Measurements from ENCODE around the gene MLLT3.

Gene MLLT3

DNA sequence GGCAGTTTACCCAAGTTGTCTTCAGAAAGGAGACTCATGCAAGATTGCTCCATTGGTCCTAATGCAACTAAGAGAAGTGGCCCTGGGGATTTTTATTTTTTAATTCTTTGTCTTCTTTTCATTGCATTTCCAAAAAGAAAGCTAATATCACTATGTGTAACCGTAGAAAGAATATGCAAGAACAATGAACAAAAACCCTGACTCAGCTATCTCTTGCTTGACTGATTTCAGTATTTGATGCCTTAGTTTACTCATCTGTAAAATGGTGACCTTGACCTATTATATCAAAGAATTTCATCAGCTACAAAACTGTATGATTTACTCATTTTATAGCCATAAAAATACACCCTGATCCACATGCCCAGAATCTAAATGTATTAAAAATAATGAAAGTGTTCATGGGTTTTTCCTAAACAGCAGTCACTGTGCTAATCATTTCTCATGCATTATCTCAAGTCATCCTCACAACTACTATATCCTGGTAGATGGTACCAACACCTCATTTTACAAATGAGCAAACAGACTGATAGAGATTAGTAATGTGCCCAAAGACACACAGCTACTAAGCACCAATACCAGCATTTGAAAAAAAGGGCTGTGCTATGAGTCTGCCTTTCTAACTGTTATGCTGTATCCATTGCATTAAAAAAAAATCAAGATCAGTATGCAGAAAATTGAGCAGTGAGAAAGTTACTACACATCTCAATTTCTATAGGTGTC is 185.7 kb downstream of the MLLT3 start:
- DNase-seq (ENCODE audit: insufficient read length, low spot score) (no peak), FAIRE-seq (no peak)

DNA sequence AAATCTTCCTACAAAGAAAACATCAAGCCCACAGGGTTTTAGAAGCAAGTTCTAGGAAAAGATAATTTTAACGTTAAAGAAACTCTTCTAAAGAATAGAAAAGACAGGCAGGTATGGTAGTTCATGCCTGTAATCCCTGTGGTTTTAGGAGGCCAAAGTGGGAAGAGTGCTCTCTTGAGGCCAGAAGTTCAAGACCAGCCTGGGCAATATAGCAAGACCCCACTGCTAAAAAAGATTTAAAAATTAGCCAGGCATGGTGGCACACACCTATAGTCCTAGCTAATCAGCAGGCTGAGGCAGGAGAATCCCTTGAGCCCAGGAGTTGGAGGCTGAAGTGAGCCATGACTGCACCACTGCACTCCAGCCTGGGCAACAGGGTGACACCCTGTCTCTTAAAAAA is 193.3 kb downstream of the MLLT3 start:
- no peak for FAIRE-seq
- no peak for DNase-seq (ENCODE audit: insufficient read length, low spot score)

DNA sequence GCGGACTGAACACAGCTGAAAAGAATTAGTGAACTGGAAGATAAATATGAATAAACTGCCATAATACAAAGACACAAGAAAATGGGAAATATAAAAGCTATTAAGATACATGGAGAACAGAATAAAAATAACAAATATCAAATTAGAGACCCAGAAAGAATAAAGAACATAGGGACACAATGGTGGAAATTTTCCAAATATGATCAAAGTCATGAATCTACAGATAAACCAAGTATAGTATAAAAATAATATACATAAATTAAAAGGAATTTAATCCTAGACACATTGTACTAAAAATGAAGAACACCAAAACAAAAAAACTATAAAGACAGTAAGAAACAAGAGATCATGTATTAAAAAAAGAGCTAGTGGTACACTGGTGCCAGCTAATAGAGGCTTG is 194.9 kb downstream of the MLLT3 start:
- DNase-seq (ENCODE audit: insufficient read length, low spot score): no peak
- FAIRE-seq: no peak

DNA sequence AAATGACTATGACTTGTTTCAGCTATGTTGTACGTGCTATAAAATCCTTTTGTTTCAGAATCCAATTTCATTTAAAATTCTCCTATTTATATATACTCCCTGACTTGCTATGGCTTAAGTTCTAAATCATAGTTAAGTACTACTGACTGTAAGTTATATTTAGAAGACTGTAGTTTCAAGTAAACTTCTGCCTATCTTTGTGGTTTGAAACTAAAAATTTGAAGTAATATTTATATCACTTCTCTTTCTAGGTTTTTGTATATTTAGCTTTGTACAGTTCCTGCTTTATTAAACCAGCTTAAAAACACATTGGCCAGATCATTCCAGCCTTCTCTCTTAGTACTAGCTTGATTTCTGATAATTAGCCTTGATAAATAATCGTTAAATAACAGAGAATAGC is 196.3 kb downstream of the MLLT3 start:
- FAIRE-seq (no peak), DNase-seq (ENCODE audit: insufficient read length, low spot score) (no peak)

GRCh38 chr9:20419533-20419932 is 202.8 kb downstream of the MLLT3 start:
- FAIRE-seq (no peak), DNase-seq (ENCODE audit: insufficient read length, low spot score) (no peak)

- no peak for DNase-seq (ENCODE audit: insufficient read length, low spot score)
- FAIRE-seq: no peak
These were observed 203.8 kb downstream of the MLLT3 start for GRCh38 chr9:20418485-20418884.

- DNase-seq (ENCODE audit: insufficient read length, low spot score) (no peak), FAIRE-seq (no peak)
These were observed 204.8 kb downstream of the MLLT3 start for GRCh38 chr9:20417373-20418080.

DNA sequence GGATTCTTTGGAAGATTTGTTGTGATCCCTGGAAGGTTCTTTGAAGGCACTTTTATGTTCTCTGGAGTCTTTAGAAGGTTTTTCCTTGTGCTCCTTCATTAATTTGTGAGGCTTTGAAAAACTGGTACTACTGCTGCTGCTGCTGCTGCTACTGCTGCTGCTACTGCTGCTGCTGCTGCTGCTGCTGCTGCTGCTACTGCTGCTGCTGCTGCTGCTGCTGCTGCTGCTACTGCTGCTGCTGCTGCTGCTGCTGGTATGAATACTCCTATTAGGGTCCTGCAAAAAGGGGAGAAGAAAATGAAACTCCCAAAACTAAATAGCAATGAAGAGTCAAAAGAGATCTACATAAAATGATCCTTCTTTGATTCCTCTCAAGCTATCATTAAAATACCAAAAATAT is 208.1 kb downstream of the MLLT3 start:
- DNase-seq (ENCODE audit: insufficient read length, low spot score) (no peak), FAIRE-seq (no peak)

GRCh38 chr9:20409321-20410092 is 212.8 kb downstream of the MLLT3 start:
- DNase-seq (ENCODE audit: insufficient read length, low spot score): no peak
- FAIRE-seq: no peak

- FAIRE-seq (no peak), DNase-seq (ENCODE audit: insufficient read length, low spot score) (no peak)
These were observed 213.8 kb downstream of the MLLT3 start for GRCh38 chr9:20408513-20408912.

GRCh38 chr9:20407013-20407412 is 215.3 kb downstream of the MLLT3 start:
- no peak for FAIRE-seq
- no peak for DNase-seq (ENCODE audit: insufficient read length, low spot score)

DNA sequence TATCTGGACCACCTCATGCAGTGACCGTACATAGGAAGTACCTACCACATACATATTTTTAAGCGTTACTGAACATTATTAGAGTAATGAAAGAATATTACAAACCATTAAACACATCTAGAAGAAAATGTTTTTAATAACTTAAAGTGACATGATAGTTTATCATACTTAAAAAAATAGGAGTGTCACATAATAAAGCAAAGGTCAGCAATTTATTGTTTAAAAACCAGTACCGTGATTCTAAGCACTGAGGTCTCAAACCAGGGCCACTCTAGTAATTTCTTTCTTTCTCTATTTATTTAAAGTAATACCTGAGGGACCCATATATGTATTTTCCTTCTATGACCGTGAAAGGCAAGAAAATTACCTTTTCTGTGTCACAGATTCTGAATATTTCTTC is 216.0 kb downstream of the MLLT3 start:
- no peak for DNase-seq (ENCODE audit: insufficient read length, low spot score)
- FAIRE-seq: no peak

DNA sequence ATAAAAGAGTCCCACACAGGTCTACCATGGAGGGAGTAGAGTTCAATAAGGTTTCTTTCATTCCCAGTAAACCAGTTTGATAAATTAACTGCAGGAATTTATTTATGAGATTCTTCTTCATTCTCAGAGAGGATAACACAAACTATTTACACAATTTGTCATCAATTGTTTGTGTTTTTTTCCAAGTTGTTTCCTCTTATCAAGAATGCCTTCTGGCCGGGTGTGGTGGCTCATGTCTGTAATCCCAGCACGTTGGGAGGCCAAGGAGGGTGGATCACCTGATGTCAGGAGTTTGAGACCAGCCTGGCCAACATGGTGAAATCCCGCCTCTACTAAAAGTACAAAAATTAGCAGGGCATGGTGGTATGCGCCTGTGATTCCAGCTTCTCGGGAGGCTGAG is 216.7 kb downstream of the MLLT3 start:
- DNase-seq (ENCODE audit: insufficient read length, low spot score) (no peak), FAIRE-seq (no peak)

GRCh38 chr9:20405078-20405477 is 217.2 kb downstream of the MLLT3 start:
- DNase-seq (ENCODE audit: insufficient read length, low spot score) (no peak), FAIRE-seq (no peak)

DNA sequence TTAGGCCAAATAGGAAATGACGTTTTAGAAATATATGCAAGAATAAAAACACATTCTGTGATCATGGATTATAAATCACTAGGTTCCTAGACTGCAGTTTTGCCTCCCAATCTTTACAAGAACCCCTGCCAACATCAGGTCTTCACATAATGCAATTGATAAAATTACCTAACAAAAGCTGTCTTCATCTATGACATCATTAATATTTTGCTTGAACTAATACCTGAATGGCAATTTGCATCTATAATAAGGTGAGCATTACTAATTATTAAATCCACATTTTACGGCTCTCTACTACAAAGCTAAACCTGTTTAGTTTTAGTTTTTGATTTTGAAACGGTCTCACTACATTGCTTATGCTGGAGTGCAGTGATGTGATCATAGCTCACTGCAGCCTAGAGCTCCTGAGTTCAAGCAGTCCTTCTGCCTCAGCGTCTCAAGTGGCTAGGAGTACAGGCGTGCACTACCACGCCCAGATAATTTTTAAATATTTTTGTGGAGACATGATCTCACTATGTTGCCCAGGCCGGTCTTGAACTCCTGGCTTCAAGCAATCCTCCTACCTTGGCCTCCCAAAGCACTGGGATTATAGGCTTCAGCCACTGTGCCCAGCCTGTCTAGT is 218.0 kb downstream of the MLLT3 start:
- FAIRE-seq: no peak
- no peak for DNase-seq (ENCODE audit: insufficient read length, low spot score)

DNA sequence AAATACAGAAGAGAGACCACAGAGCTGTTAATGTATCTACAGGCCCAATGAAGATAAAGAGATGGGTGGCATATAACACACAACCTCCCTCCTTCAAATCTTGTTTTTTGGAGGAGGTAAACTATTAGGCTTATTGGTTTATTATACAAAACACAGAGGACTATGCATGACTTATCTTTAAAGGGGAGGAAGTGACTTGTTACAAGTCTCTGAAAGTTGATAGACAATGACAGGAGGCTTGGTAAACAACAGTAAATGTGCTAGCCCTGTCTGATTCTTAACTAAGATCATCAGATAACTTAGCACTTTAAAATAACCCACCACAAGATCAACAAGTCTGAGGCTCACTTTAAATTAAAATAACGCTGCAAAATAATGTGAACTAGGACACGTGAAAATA is 219.0 kb downstream of the MLLT3 start:
- DNase-seq (ENCODE audit: insufficient read length, low spot score) (no peak), FAIRE-seq (no peak)

- no peak for FAIRE-seq
- DNase-seq (ENCODE audit: insufficient read length, low spot score): no peak
These were observed 219.9 kb downstream of the MLLT3 start for GRCh38 chr9:20402273-20402875.

- FAIRE-seq: no peak
These were observed 223.6 kb downstream of the MLLT3 start for GRCh38 chr9:20398536-20399338.

DNA sequence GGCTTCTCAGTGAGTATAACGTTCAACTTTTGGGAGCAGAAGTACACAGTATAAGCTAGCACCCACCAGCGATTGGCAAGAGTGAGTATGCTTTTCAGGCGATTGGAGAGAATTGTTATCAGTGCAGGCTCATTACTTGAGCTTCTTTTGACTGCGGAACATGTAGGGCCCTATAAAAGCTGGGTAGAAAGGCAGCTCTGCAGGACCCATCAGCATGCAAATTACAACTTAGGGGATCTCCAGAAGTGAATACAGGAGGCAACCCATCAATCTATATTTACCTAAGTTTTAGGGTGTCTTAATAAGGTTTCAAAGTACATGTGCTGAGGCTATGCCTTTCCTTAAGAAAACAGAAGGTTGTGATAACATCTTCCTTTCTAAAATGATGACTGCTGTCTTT is 225.0 kb downstream of the MLLT3 start:
- DNase-seq (ENCODE audit: insufficient read length, low spot score) (no peak), FAIRE-seq (no peak)

More at GRCh38 chr9:20398536-20399338, 223.6 kb downstream of the MLLT3 start:
- no peak for DNase-seq (ENCODE audit: insufficient read length, low spot score)

- DNase-seq (ENCODE audit: insufficient read length, low spot score): no peak
These were observed 225.8 kb downstream of the MLLT3 start for GRCh38 chr9:20396509-20396908.

More at GRCh38 chr9:20396509-20396908, 225.8 kb downstream of the MLLT3 start:
- no peak for FAIRE-seq

Measured in HTR-8/SVneo (cell line).